Brain microvascular endothelial cell (primary cell): ENCODE measurements around the gene TMEM35B.
"Not testable (repeated sequence)": the region's sequence is repeated elsewhere in the genome, so short reads cannot be mapped to it uniquely, and the experiment has no call there.

Experiments used
- DNase-seq: peaks from one replicate; pipeline ENCODE4 v3.0.0-alpha.2; 2020
- H3K27ac ChIP-seq: fragments of 250-450 bp; sonication (Bioruptor Pico); 2 replicates; pipeline ENCODE4 v1.5.1; 2020; ENCODE audit warnings: mild to moderate bottlenecking, moderate library complexity
- H3K27me3 ChIP-seq: fragments of 250-450 bp; sonication (Bioruptor Pico); replicated peaks from 2 replicates; pipeline ENCODE4 v1.5.1; 2020; ENCODE audit warnings: mild to moderate bottlenecking
- H3K36me3 ChIP-seq: fragments of 250-450 bp; sonication (Bioruptor Pico); replicated peaks from 2 replicates; pipeline ENCODE4 v1.5.1; 2020; ENCODE audit warnings: mild to moderate bottlenecking
- H3K4me3 ChIP-seq: 2 replicates; pipeline ENCODE4 v1.5.1; 2011; ENCODE audit warnings: low read depth, mild to moderate bottlenecking, control low read depth, low read length, moderate library complexity
- in situ Hi-C: cut with HindIII; loops from 2 replicates; pipeline ENCODE4 v1.10.0; 2017; ENCODE audit warnings: low sequenced_read_pairs, low pct_ligation_motif_present
- TF ChIP-seq, protein P1 (sequence below): IDR thresholded peaks from 2 replicates; pipeline ENCODE4 v1.5.1; 2011; ENCODE audit warnings: low read depth, mild to moderate bottlenecking, moderate library complexity, low read length, control low read depth, inconsistent platforms; ENCODE audit errors: missing control alignments

TMEM35B gene

DNA sequence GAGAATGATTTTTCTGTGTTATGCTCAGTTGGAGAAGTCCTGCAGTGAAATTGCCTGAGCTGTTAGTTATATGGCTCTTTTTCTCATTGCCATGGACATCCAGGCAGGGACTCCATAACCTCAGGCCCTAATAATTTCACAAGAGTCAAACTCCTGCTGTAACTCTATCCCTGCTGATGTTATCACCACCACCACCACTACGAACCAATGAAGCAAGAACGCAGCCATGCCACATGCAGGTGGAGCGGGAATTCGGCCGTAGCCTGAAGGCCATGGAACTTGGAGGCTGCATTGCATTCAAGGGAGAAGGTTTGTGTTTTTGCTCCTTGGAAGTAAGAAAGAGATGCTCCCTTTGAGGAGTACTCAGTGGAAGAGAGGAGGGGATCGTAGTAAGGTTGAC lies 38.9 kb downstream of the TMEM35B start:
- Histone ChIP-seq H3K36me3 (no peaks in the 10 kb centered on the region), H3K4me3 (no peak overlapping the region), H3K27ac (no peak overlapping the region), H3K27me3 (no peaks in the 10 kb centered on the region)
- TF ChIP-seq, protein P1, sequence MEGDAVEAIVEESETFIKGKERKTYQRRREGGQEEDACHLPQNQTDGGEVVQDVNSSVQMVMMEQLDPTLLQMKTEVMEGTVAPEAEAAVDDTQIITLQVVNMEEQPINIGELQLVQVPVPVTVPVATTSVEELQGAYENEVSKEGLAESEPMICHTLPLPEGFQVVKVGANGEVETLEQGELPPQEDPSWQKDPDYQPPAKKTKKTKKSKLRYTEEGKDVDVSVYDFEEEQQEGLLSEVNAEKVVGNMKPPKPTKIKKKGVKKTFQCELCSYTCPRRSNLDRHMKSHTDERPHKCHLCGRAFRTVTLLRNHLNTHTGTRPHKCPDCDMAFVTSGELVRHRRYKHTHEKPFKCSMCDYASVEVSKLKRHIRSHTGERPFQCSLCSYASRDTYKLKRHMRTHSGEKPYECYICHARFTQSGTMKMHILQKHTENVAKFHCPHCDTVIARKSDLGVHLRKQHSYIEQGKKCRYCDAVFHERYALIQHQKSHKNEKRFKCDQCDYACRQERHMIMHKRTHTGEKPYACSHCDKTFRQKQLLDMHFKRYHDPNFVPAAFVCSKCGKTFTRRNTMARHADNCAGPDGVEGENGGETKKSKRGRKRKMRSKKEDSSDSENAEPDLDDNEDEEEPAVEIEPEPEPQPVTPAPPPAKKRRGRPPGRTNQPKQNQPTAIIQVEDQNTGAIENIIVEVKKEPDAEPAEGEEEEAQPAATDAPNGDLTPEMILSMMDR: no peak
- in situ Hi-C loops: no loop called here
- DNase-seq: no peak

DNA sequence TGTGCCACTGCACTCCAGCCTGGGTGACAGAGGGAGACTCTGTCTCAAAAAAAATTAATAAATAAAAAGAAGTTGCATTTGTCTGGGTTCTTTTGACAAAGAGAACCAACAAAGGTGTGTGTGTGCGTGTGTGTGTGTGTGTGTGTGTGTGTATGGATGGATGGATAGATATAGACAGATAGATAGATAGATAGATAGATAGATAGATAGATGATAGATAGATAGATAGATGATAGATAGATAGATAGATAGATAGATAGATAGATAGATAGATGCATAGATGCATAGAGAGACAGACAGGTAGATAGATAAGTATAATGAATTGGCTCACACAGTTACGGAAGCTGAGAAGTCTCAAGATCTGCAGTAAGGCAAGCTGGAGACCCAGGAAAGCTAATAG lies 43.3 kb downstream of the TMEM35B start:
- H3K27me3 ChIP-seq, in situ Hi-C loops, H3K27ac ChIP-seq, H3K4me3 ChIP-seq, DNase-seq, H3K36me3 ChIP-seq: not testable (repeated sequence)
